ENCODE measurements around the gene DEDD.
A peak's percentile ranks its signal among the peaks of the same experiment; 100 is the strongest.

DEDD gene

GRCh38 chr1:161072751-161073449 lies 59.6 kb downstream of the DEDD start:
- no peak for DNase-seq (ENCODE audit: low read depth in 3 of 3)

DNA sequence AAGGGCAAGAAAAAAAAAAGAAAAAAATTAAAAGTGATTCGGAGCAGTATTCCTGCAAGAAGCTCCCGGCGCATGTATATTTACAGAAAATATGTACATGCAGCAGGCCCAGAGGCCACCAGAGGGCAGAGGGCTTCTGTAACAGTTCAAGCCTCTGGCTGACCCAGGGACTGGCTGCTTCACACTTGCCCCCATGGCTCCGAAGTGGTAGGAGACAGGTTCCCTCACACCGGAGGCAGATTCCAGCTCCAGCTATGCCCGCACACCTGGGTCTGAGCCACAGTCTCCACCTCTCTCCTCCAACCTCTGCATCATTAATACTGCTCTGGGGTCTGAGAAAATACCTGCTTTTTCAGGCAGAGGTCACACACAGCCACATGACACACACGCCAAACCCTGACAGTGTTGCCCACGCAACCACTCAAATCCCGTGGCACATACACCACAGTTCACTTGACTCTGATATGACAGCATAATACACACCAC lies 60.5 kb downstream of the DEDD start:
- peak in 1 of 3 donors; percentile 34 for DNase-seq (ENCODE audit: low read depth in 3 of 3)
